K562 (cell line): Measurements from ENCODE around the gene KNG1.

Source experiments
- ATF1 ChIP-seq, 2 experiments: fragments of 450-650 bp in 1 of 2; IDR thresholded peaks; 2 replicates each; pipeline ENCODE4 v1.6.1; 2016; ENCODE audit warnings: missing compliant biosample characterization in 1 of 2, missing genetic modification characterization in 1 of 2
- BMI1 ChIP-seq: fragments of 150-350 bp; IDR thresholded peaks from 2 replicates; pipeline ENCODE4 v1.6.1; 2014; ENCODE audit warnings: low read length
- CBFA2T2 ChIP-seq: fragments of 450-650 bp; conservative IDR thresholded peaks from 2 replicates; pipeline ENCODE4 v1.6.1; 2017; ENCODE audit warnings: mild to moderate bottlenecking
- CREB1 ChIP-seq, 2 experiments: sonication (generic) in 1 of 2; formaldehyde crosslinking in 1 of 2; IDR thresholded peaks; 2 replicates each; pipeline versions ENCODE4 v1.6.1 to v1.8.0; 2012 to 2022; ENCODE audit warnings: inconsistent platforms in 1 of 2, mild to moderate bottlenecking in 1 of 2, missing genetic modification reagents in 1 of 2, moderate library complexity in 1 of 2
- EZH2 ChIP-seq: IDR thresholded peaks from 2 replicates; pipeline ENCODE4 v1.6.1; 2012; ENCODE audit warnings: low read depth, mild to moderate bottlenecking, inconsistent platforms, low read length, borderline replicate concordance
- LARP7 ChIP-seq: fragments of 450-650 bp; IDR thresholded peaks from 2 replicates; pipeline ENCODE4 v1.6.1; 2016
- POLR2AphosphoS2 ChIP-seq: IDR thresholded peaks from 2 replicates; pipeline ENCODE4 v1.6.1; 2012; ENCODE audit warnings: low read length, improper control_type of control experiment
- ZNF121 ChIP-seq: sonication (generic); formaldehyde crosslinking; conservative IDR thresholded peaks from 2 replicates; pipeline ENCODE4 v1.8.0; 2022; ENCODE audit warnings: missing genetic modification reagents
- TF ChIP-seq, protein P1 (sequence below): fragments of 250-450 bp; sonication (Bioruptor Pico); IDR thresholded peaks from 2 replicates; pipeline ENCODE4 v1.5.0; 2021; ENCODE audit warnings: mild to moderate bottlenecking, moderate library complexity
- TF ChIP-seq, protein P2 (sequence below), 3 experiments: IDR thresholded peaks in 2 of 3; conservative IDR thresholded peaks in 1 of 3; 2 replicates each; pipeline ENCODE4 v1.5.1; 2011 to 2012; ENCODE audit warnings: low read length in 3 of 3, mild to moderate bottlenecking in 3 of 3, control low read depth in 2 of 3, improper control_type of control experiment in 1 of 3, inconsistent platforms in 1 of 3, low read depth in 1 of 3, mixed read lengths in 1 of 3, moderate library complexity in 1 of 3; ENCODE audit not compliant: insufficient read depth in 2 of 3

DNA sequence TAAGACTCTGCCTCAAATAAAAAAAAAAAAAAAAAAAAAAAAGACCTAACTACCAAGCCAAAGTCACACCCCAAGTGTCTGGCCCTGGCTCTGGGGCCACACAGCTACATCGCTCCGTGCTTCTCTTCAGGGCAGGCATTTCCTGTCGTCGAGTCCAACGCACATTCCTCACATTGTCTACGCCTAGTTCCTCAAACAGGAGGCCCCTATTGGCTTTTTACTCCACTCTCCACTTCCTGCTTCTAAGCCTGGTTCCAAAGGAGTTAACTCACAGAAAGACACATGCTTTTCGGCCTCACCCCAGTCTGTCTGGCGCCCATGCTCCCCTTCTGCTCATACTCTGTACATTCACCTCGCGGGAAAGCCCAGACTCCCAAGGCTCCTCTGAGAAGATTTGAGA is 28.8 kb downstream of the KNG1 start:
- TF ChIP-seq BMI1 (no peak), EZH2 (no peak), POLR2AphosphoS2 (no peak), LARP7 (no peak), ATF1 (CRISPR knock-in tag; IDR thresholded peaks at IDR 0.05) (no peak), ATF1 (tag; IDR thresholded peaks at IDR 0.05) (no peak), CREB1 (IDR thresholded peaks at IDR 0.05) (no peak), CREB1 (CRISPR knock-in tag; IDR thresholded peaks at IDR 0.05) (no peak), CBFA2T2 (no peak), ZNF121 (CRISPR knock-in tag) (no peak)
- TF ChIP-seq, protein P1, sequence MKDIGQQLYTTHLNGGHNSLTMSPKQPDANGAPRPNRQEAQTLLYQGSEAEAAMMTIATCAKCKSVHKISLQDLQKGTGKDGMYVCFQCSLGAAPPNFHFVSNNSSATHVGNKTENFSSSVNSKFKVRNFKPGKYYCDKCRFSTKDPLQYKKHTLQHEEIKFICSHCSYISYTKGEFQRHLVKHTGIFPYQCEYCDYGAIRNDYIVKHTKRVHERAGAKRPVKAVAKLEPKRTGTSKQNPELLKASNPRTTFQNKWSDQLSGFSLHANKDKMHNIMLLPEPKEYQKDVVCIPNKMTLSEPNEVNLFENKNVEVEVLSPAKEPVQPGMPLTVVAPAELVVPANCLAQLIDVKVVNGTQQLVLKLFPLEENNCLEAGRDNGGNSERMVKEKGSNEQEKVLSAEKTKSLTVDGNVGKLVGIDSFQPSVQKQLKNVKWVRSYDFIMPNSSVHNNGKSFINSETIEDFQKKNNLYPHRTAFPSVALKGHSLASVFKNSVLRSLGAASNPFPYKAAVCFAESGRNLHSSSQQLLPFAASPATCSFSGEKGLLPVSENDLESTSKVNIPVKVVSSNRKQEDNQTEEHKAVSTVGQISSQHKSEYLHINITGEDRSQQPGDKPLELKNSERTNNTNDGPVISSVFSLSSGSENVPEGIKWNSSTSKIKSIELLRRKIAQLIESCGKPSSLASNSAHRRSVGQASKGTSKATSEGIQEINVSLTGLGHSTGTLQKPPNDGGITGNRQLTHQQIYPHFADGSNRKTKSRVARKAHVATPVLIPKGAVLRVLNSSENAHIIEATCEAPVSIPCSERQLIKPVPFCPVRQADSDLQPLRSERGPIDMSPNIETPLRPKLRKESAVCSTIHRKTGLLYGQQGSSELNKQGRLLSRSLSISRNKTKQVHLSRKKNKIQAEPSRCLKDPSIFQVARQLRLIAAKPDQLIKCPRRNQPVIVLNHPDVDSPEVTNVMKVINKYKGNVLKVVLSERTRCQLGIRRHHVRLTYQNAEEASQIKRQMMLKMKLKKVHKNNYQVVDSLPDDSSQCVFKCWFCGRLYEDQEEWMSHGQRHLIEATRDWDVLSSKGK (CRISPR knock-in tag) = no peak
- TF ChIP-seq, protein P2, sequence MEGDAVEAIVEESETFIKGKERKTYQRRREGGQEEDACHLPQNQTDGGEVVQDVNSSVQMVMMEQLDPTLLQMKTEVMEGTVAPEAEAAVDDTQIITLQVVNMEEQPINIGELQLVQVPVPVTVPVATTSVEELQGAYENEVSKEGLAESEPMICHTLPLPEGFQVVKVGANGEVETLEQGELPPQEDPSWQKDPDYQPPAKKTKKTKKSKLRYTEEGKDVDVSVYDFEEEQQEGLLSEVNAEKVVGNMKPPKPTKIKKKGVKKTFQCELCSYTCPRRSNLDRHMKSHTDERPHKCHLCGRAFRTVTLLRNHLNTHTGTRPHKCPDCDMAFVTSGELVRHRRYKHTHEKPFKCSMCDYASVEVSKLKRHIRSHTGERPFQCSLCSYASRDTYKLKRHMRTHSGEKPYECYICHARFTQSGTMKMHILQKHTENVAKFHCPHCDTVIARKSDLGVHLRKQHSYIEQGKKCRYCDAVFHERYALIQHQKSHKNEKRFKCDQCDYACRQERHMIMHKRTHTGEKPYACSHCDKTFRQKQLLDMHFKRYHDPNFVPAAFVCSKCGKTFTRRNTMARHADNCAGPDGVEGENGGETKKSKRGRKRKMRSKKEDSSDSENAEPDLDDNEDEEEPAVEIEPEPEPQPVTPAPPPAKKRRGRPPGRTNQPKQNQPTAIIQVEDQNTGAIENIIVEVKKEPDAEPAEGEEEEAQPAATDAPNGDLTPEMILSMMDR (IDR thresholded peaks at IDR 0.05 in 2 of 3, conservative IDR thresholded peaks at IDR 0.05 in 1 of 3; ENCODE audit: insufficient read depth in 2 of 3, low read depth in 1 of 3, low read length in 3 of 3) = no peak
